AG10803 (cell line): ENCODE data around the gene IGF1.
A peak's percentile ranks its signal among the peaks of the same experiment; 100 is the strongest.

Source experiments
- DNase-seq: peaks from one replicate; pipeline ENCODE4 v3.0.0; 2010; ENCODE audit warnings: low read depth
- H3K4me3 ChIP-seq: 2 replicates; pipeline ENCODE4 v1.5.1; 2011; ENCODE audit warnings: mild to moderate bottlenecking, low read length, control low read depth
- TF ChIP-seq, protein P1 (sequence below): conservative IDR thresholded peaks from 2 replicates; pipeline ENCODE4 v1.5.1; 2011; ENCODE audit warnings: mild to moderate bottlenecking, low read length, control low read depth, inconsistent platforms

The IGF1 gene

DNA sequence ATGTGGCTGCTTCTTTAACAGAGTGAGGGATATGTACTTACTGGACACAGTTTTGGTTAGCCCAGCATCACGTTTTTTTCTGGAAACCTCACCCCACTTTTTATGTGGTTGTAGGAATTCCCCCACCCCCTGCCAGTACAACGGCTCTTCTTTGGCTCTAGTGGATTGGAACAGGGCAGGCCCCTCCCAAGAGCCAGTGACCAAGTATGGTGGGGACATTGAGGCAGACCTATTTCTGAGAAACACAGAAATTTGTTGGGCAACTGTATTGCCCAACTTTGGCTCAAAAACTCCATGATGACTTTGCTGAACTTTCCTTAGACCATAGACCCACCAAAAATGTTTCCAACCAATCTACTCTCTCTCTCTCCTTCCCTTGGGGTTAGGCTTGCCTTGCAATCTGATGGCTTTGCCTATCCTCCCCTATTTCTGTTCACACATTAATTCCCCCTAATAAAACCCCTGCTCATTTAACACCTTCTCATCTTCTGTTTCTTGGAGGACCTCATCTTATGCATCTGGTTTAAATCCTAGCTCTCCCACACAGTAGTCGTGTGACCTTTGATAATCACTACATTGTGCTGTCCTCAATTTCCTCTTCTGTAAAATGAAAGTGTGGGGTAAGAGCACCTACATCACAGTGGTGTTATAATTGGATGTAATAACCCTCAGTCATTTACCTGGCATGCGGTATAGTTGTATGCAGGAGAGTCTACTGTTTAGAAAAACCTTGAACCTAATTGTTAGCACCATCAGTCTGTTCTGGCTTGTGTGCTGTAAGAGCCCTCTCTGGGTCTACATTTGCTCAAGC is 71.7 kb downstream of the IGF1 start:
- TF ChIP-seq, protein P1, sequence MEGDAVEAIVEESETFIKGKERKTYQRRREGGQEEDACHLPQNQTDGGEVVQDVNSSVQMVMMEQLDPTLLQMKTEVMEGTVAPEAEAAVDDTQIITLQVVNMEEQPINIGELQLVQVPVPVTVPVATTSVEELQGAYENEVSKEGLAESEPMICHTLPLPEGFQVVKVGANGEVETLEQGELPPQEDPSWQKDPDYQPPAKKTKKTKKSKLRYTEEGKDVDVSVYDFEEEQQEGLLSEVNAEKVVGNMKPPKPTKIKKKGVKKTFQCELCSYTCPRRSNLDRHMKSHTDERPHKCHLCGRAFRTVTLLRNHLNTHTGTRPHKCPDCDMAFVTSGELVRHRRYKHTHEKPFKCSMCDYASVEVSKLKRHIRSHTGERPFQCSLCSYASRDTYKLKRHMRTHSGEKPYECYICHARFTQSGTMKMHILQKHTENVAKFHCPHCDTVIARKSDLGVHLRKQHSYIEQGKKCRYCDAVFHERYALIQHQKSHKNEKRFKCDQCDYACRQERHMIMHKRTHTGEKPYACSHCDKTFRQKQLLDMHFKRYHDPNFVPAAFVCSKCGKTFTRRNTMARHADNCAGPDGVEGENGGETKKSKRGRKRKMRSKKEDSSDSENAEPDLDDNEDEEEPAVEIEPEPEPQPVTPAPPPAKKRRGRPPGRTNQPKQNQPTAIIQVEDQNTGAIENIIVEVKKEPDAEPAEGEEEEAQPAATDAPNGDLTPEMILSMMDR = no peak
- H3K4me3 ChIP-seq = no peak overlapping the region
- DNase-seq = no peak

DNA sequence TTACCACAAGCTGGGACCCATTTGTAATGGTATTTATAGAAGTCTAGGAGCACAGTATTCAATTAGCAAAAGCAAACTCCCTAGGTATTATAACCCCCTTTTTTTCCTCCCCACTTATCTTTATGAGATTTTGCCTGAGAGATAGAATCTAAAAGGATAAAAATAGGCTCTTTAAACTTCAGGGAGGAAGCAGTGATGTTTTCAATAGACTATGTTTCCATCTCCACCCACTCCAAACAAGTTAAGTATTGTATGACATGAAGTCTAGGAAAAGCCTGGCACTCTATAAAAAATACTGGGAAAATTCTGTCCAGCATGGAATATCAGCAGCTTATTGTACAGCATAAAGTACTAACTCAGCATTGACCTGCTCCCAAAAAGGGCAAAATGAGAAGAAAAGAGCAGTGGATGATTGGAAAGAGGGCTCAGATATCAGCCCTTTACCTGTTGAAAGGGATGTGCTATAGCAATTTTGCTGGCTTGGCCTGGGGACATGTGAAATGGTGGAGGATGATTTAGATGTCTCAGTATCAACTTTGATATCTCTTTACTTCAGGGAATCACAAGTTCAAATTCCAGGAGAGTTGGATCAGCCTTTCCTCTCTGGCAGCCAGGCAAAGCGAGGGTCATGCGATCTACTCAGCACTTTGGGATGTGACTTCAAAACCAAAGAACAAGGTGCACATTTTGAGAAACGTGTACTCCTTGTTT is 72.4 kb downstream of the IGF1 start:
- DNase-seq = no peak
- TF ChIP-seq, protein P1 = no peak
- H3K4me3 ChIP-seq = no peak overlapping the region

DNA sequence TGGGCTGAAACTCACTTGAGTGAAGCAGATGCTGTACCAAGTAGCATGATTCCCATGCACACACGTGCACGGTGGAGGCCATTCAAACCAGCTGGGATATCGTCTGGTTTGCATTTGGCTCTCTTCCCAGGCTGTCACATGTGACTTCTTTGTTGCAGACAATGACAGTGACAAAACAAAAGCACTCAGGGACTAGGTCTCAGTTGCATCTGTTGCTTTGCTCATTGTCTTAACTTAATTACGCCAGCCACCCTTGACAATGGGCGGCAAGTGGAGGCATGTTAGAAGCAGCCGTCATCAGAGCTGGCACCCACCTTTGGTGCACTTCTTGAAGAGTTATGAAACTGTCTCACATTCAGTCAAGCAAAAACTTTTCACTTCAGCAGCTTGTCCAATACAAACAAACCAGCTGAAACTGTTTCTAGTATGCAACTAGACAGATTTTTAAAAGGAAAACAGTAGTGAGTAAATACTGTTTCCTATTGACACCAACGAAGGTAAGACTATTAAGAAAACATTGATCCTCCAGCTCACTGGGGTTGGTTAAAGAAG is 74.3 kb downstream of the IGF1 start:
- TF ChIP-seq, protein P1 = no peak
- H3K4me3 ChIP-seq = no peak overlapping the region
- peak; percentile 37 for DNase-seq

DNA sequence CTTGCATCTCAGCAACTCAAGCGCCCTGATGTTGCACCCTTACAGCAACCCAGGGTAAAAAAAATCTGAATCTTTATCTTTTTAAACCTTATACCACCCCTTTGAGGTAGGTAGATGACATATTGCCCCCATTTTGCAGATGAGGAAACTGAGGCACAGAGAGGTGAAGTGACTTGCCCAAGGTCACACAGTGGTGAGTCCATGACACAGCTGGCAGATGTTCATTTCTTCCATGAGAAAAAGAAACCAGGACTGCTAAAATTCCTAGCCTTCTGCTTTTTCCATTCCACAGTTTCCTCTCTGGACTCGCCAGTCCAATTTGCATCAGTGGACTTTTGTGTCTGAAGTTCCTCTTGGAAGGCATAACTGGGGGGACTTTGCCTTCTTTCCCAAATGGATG is 79.3 kb downstream of the IGF1 start:
- H3K4me3 ChIP-seq = no peak overlapping the region
- DNase-seq = no peak
- TF ChIP-seq, protein P1 = no peak

DNA sequence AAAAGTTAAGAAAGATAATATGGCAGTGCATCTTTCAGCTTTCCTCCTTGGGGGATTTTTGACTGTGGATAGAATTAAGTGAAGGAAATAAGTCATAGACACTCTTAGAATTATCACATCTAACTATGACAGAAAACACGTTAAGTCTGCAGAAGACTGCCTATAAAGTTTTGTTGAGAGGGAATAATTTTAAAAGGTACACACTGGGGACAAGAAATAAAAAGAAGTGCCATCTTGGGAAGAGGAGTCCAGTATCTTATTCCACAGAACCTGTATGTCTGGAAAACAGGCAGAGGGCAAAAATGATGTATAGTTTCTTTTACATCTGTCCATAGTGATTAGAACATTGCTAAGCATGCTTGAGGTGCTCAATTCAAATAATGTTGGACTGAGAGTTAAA is 80.7 kb downstream of the IGF1 start:
- no peak overlapping the region for H3K4me3 ChIP-seq
- no peak for DNase-seq
- TF ChIP-seq, protein P1 = no peak

DNA sequence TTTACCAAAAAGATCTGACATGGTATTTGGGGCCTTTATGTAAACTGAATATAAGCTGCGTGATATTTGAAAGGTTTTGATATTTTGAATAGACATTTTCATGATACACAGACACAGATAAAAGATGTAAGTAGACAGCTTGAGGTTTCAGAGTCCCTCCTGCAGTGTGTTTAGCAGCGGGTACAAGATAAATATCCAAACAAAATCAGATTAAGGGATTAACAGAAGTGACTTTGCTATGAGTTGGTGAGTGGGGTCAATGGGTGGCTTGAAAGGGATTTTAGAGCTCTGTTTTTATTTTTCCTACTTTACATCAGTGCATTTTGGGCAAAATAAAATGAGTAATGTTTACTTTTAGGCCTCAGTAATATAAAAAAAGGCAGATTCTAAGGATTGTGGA is 84.1 kb downstream of the IGF1 start:
- TF ChIP-seq, protein P1 = no peak
- no peak overlapping the region for H3K4me3 ChIP-seq
- no peak for DNase-seq
